Osteoblast (primary cell): ENCODE measurements around the gene SLC6A6. TPM values are rescaled to one million over a fixed set of nuclear protein-coding genes. Genes with fewer than 3 reads are reported as not detected.

Source experiments
- DNase-seq: peaks from one replicate; pipeline ENCODE4 v3.0.0; 2011; ENCODE audit warnings: low spot score, mixed read lengths; ENCODE audit not compliant: insufficient read length; ENCODE audit errors: missing footprints
- H2AFZ ChIP-seq: 2 replicates; pipeline ENCODE4 v1.6.0; 2011; ENCODE audit warnings: mild to moderate bottlenecking, low read length
- H3K27ac ChIP-seq: 2 replicates; pipeline ENCODE4 v1.5.1; 2011; ENCODE audit warnings: mild to moderate bottlenecking, low read depth, low read length, moderate library complexity
- H3K27me3 ChIP-seq: 2 replicates; pipeline ENCODE4 v1.6.0; 2012; ENCODE audit warnings: mild to moderate bottlenecking, control low read depth, inconsistent platforms, low read length, moderate library complexity; ENCODE audit not compliant: insufficient read depth
- H3K36me3 ChIP-seq: 2 replicates; pipeline ENCODE4 v1.5.1; 2011; ENCODE audit warnings: mild to moderate bottlenecking, low read length, control low read depth, moderate library complexity; ENCODE audit not compliant: insufficient read depth
- H3K4me1 ChIP-seq: 2 replicates; pipeline ENCODE4 v1.5.1; 2011; ENCODE audit warnings: mild to moderate bottlenecking, low read length, control low read depth, moderate library complexity; ENCODE audit not compliant: insufficient read depth
- H3K4me2 ChIP-seq: 2 replicates; pipeline ENCODE4 v1.6.0; 2011; ENCODE audit warnings: mild to moderate bottlenecking, low read length; ENCODE audit not compliant: insufficient read depth
- H3K4me3 ChIP-seq: fragments of 200-600 bp; sonication (generic); 3 replicates; pipeline ENCODE4 v1.5.1; 2012; ENCODE audit warnings: mild to moderate bottlenecking, low read length, inconsistent platforms; ENCODE audit not compliant: insufficient read depth
- H3K79me2 ChIP-seq: 2 replicates; pipeline ENCODE4 v1.6.0; 2012; ENCODE audit warnings: mild to moderate bottlenecking, low read length, control low read depth, inconsistent platforms; ENCODE audit not compliant: insufficient read depth
- H3K9me3 ChIP-seq: 2 replicates; pipeline ENCODE4 v1.5.1; 2011; ENCODE audit warnings: low read depth, low read length, control low read depth
- H4K20me1 ChIP-seq: 2 replicates; pipeline ENCODE4 v1.6.0; 2012; ENCODE audit warnings: mild to moderate bottlenecking, low read length, control low read depth; ENCODE audit not compliant: insufficient read depth
- CTCF ChIP-seq: IDR thresholded peaks from 2 replicates; pipeline ENCODE4 v1.5.1; 2011; ENCODE audit warnings: mild to moderate bottlenecking, low read depth, low read length, moderate library complexity; ENCODE audit errors: extremely low read depth
- total RNA-seq: library from RNA; depleted of rRNA; stranded (reverse); fragments of >200 nt; gene quantifications from 2 replicates; pipeline ENCODE4 v1.2.3, GENCODE V29; 2012

Gene SLC6A6
- total RNA-seq, 1 donor, result 86.5 TPM

DNA sequence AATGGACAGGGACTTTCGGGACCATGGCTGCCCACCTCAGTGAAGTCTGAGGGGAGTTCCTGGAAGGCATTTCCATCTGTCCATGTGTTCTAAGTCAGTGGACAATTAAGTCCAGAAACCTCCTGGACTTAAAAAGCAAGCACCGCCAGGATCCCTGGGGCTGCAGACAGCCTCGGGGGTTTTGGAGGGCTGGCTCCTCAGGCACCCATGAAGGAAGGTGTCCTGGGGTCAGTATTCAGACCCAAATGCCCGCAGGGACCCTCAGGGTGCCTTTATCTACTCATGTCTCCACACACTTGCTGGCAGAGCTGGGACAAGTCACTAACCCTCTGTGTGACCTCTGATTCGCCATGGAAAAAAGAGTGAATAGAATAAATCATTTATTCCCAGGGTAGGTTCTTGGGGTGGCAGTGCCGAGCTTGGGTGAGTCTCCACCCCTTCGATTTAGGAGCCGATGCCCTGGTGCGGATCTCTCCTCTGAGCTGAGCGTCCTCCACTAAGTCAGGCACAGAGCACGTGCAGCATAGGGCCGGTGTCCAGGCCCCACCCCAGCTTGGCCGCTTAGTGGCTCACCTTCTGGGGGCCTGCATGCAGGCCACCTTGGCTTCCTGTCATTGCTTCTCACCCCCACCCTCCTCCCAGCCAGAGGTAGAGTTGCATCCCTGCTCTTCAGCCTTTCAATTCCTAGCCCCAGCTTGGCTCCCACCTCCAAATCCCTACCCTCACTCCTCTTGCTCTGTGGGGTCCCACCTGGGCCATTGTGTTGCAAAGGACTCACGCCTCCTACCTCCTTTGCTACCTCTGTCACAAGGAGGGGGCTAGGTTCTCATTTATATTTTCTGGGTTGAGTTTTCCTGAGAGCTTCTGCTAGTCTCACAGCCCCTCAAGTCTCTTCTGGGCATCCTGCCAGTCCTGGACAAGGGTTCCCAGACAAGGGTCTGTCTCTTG, 19.9 kb downstream of the SLC6A6 start:
- H2AFZ ChIP-seq, result no peak overlapping the region
- peak; percentile 62 for DNase-seq
- H3K27me3 ChIP-seq, result no peaks in the 10 kb centered on the region
- H3K9me3 ChIP-seq, result no peaks in the 10 kb centered on the region
- H3K36me3 ChIP-seq, result peaks cover 66% of the 10 kb centered on the region
- no peak for TF ChIP-seq CTCF
- H3K79me2 ChIP-seq, result peaks cover 54% of the 10 kb centered on the region
- no peak overlapping the region for H3K4me3 ChIP-seq
- no peak overlapping the region for H3K4me2 ChIP-seq
- peaks cover 18% of the 10 kb centered on the region for H3K4me1 ChIP-seq
- H3K27ac ChIP-seq, result no peak overlapping the region
- peaks cover 48% of the 10 kb centered on the region for H4K20me1 ChIP-seq

- no peaks in the 10 kb centered on the region for H3K9me3 ChIP-seq
- no peak overlapping the region for H3K4me3 ChIP-seq
- H3K27me3 ChIP-seq, result no peaks in the 10 kb centered on the region
- H3K36me3 ChIP-seq, result peaks cover 60% of the 10 kb centered on the region
- no peak for TF ChIP-seq CTCF
- peak; percentile 73 for DNase-seq
- peaks cover 21% of the 10 kb centered on the region for H3K4me1 ChIP-seq
- H3K79me2 ChIP-seq, result peaks cover 46% of the 10 kb centered on the region
- peaks cover 57% of the 10 kb centered on the region for H4K20me1 ChIP-seq
- no peak overlapping the region for H2AFZ ChIP-seq
- no peak overlapping the region for H3K27ac ChIP-seq
- H3K4me2 ChIP-seq, result no peak overlapping the region
Observed at GRCh38 chr3:14423197-14423743, 20.9 kb downstream of the SLC6A6 start.

DNA sequence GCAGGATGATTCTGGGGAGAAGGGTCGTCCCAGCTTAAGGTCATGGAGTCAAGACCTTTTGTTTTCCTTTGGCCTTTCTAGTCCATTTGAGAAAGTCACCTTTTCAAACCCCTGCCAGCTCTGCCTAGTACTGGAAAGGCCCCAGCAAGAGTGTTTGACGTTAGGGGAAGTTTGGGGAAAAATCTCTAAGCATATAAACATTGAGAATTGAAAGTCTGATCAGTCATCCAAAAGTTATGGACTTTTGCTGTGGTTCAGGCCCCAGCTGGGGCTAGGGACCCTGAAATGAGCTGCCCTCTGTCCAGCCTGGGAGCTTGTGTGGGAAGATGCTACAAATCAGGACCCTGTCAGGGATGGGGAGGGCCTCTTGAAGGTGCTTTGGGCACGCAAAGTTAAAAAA, 21.6 kb downstream of the SLC6A6 start:
- H3K36me3 ChIP-seq, result peaks cover 58% of the 10 kb centered on the region
- H3K4me2 ChIP-seq, result no peak overlapping the region
- H4K20me1 ChIP-seq, result peaks cover 58% of the 10 kb centered on the region

More for the DNA sequence above, 21.6 kb downstream of the SLC6A6 start:
- Histone ChIP-seq H2AFZ (no peak overlapping the region), H3K79me2 (peaks cover 43% of the 10 kb centered on the region), H3K4me1 (peaks cover 23% of the 10 kb centered on the region), H3K27me3 (no peaks in the 10 kb centered on the region), H3K27ac (no peak overlapping the region), H3K9me3 (no peaks in the 10 kb centered on the region), H3K4me3 (no peak overlapping the region)
- DNase-seq, result peak; percentile 41
- no peak for TF ChIP-seq CTCF
